DND-41 (cell line): ENCODE results near the gene IFT88.

Experiments
- ATAC-seq: fragments of 200-7000 bp; cut with Tn5 transposase; 3 replicates; pipeline ENCODE4 v1.9.1; 2021; ENCODE audit warnings: low read depth; ENCODE audit not compliant: insufficient read depth
- DNase-seq: peaks from one replicate; pipeline ENCODE4 v3.0.0-alpha.2; 2020
- H2AFZ ChIP-seq: 2 replicates; pipeline ENCODE4 v1.6.0; 2012; ENCODE audit warnings: low read depth, low read length
- H3K27ac ChIP-seq: 2 replicates; pipeline ENCODE4 v1.5.1; 2012; ENCODE audit warnings: low read length, inconsistent platforms
- H3K27me3 ChIP-seq: fragments of 200-600 bp; sonication (generic); 2 replicates; pipeline ENCODE4 v1.6.0; 2012; ENCODE audit warnings: low read length, mild to moderate bottlenecking, inconsistent platforms; ENCODE audit not compliant: insufficient read depth, poor library complexity
- H3K36me3 ChIP-seq: 2 replicates; pipeline ENCODE4 v1.5.1; 2012; ENCODE audit warnings: low read length, inconsistent platforms; ENCODE audit not compliant: insufficient read depth
- H3K4me1 ChIP-seq: 2 replicates; pipeline ENCODE4 v1.5.1; 2012; ENCODE audit warnings: mild to moderate bottlenecking, low read length; ENCODE audit not compliant: insufficient read depth
- H3K4me2 ChIP-seq: 2 replicates; pipeline ENCODE4 v1.6.0; 2012; ENCODE audit warnings: mild to moderate bottlenecking, moderate library complexity, low read length, inconsistent platforms; ENCODE audit not compliant: insufficient read depth
- H3K4me3 ChIP-seq, 2 experiments: fragments of 200-600 bp in 1 of 2; shearing (Covaris generic) in 1 of 2; 2 replicates each; pipeline ENCODE4 v1.5.1; 2012 to 2016; ENCODE audit warnings: inconsistent platforms in 2 of 2, low read length in 2 of 2, mild to moderate bottlenecking in 2 of 2, low read depth in 1 of 2, moderate library complexity in 1 of 2
- H3K79me2 ChIP-seq: 2 replicates; pipeline ENCODE4 v1.6.0; 2012; ENCODE audit warnings: low read length, inconsistent platforms; ENCODE audit not compliant: insufficient read depth
- H3K9ac ChIP-seq: 2 replicates; pipeline ENCODE4 v1.6.0; 2012; ENCODE audit warnings: low read depth, mild to moderate bottlenecking, inconsistent platforms, low read length, moderate library complexity
- H3K9me3 ChIP-seq: 2 replicates; pipeline ENCODE4 v1.5.1; 2012; ENCODE audit warnings: low read length, moderate library complexity, mild to moderate bottlenecking, inconsistent platforms; ENCODE audit not compliant: insufficient read depth, severe bottlenecking
- H4K20me1 ChIP-seq: 2 replicates; pipeline ENCODE4 v1.6.0; 2012; ENCODE audit warnings: low read length; ENCODE audit not compliant: insufficient read depth
- EZH2 ChIP-seq: IDR thresholded peaks from 3 replicates; pipeline ENCODE4 v1.6.1; 2012; ENCODE audit warnings: borderline replicate concordance, low read depth, mild to moderate bottlenecking, moderate library complexity, low read length, inconsistent platforms; ENCODE audit not compliant: severe bottlenecking
- TF ChIP-seq, protein P1 (sequence below): IDR thresholded peaks from 2 replicates; pipeline ENCODE4 v1.5.1; 2012; ENCODE audit warnings: borderline replicate concordance, low read length, moderate library complexity, mild to moderate bottlenecking; ENCODE audit not compliant: poor library complexity, severe bottlenecking; ENCODE audit errors: extremely low read depth

Gene IFT88

DNA sequence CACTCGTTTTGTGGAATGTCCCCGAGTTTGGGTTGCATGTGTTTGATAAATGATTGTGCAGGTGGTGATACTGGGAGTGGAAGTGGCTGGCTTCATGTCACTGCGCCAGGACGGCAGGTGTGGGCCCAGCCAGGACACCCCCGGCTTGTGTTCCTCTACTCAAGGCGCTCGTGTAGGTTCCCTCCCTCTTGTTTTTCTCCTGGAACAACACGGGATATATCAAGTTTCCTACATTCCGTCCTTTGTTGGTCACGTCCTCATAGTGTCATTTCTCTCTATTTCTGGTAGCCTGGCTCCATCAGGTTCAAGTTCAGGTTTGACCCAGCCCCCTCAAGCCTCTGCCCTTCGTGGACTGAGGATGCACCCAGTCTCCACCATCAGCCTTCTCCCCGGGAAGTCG lies 152.8 kb downstream of the IFT88 start:
- ATAC-seq (no peak), DNase-seq (no peak)
- Histone ChIP-seq H3K27me3 (no peaks in the 10 kb centered on the region), H3K79me2 (no peaks in the 10 kb centered on the region), H3K9me3 (no peaks in the 10 kb centered on the region), H3K36me3 (no peaks in the 10 kb centered on the region), H3K27ac (no peak overlapping the region), H4K20me1 (no peaks in the 10 kb centered on the region), H3K4me3 (no peak overlapping the region), H2AFZ (no peak overlapping the region), H3K9ac (no peak overlapping the region), H3K4me1 (no peaks in the 10 kb centered on the region), H3K4me2 (no peak overlapping the region)
- no peak for TF ChIP-seq EZH2
- TF ChIP-seq, protein P1, sequence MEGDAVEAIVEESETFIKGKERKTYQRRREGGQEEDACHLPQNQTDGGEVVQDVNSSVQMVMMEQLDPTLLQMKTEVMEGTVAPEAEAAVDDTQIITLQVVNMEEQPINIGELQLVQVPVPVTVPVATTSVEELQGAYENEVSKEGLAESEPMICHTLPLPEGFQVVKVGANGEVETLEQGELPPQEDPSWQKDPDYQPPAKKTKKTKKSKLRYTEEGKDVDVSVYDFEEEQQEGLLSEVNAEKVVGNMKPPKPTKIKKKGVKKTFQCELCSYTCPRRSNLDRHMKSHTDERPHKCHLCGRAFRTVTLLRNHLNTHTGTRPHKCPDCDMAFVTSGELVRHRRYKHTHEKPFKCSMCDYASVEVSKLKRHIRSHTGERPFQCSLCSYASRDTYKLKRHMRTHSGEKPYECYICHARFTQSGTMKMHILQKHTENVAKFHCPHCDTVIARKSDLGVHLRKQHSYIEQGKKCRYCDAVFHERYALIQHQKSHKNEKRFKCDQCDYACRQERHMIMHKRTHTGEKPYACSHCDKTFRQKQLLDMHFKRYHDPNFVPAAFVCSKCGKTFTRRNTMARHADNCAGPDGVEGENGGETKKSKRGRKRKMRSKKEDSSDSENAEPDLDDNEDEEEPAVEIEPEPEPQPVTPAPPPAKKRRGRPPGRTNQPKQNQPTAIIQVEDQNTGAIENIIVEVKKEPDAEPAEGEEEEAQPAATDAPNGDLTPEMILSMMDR: no peak

DNA sequence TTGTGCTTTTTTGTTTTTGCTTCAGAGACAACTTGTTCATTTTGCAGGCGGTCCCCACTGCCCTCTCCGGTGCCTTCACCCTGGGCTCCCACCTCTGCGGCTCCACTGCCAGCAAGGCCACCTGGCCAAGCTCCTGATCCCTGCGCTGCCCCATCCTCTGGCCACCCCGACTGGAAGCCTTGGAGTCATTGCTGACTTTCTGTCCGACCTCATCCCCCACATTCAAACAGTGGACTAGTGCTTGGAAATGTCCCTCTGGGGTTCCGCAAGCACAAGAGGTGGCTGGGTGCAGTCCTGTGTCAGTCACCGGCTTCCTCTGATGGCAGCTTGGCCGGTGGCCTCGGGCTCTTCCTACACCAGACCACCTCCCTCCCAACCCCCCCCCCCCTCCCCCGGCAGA lies 153.5 kb downstream of the IFT88 start:
- DNase-seq: no peak

DNA sequence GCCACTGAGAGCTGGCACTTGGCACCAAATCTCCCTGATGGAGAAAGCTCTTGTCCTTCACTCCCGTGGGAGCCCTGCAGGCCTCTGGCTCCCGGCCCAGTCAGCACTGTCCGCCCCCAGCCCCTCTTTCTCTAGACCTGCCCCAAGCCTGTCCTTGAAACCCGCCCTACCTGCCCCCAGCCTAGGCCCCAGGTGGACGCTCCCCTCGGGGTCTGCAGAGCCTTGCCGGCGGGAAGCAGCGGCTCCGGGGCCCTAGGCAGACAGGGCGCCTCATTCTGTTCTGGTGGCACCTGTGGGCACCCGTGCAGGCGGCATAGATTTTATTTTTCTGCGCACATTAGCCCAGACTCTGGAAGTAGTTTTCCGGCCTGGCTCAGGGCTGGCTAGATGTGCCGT lies 154.1 kb downstream of the IFT88 start:
- DNase-seq: no peak
- Histone ChIP-seq H3K4me2 (no peak overlapping the region), H3K4me3 (no peak overlapping the region), H3K9me3 (no peaks in the 10 kb centered on the region), H3K27me3 (no peaks in the 10 kb centered on the region), H3K4me1 (no peaks in the 10 kb centered on the region), H3K79me2 (no peaks in the 10 kb centered on the region), H4K20me1 (no peaks in the 10 kb centered on the region), H3K27ac (no peak overlapping the region), H3K36me3 (no peaks in the 10 kb centered on the region), H3K9ac (no peak overlapping the region), H2AFZ (no peak overlapping the region)
- ATAC-seq: no peak
- TF ChIP-seq, protein P1: no peak
- no peak for TF ChIP-seq EZH2

More for the DNA sequence above, 153.5 kb downstream of the IFT88 start:
- no peak for TF ChIP-seq EZH2
- TF ChIP-seq, protein P1: no peak
- Histone ChIP-seq H3K4me3 (no peak overlapping the region), H3K4me1 (no peaks in the 10 kb centered on the region), H3K36me3 (no peaks in the 10 kb centered on the region), H4K20me1 (no peaks in the 10 kb centered on the region), H3K27ac (no peak overlapping the region), H3K27me3 (no peaks in the 10 kb centered on the region), H3K9ac (no peak overlapping the region), H3K4me2 (no peak overlapping the region), H3K9me3 (no peaks in the 10 kb centered on the region), H2AFZ (no peak overlapping the region), H3K79me2 (no peaks in the 10 kb centered on the region)
- ATAC-seq: no peak
